Tibial nerve (tissue), 4 donors: ENCODE measurements around the gene MME.

ENCODE experiments used
- CTCF ChIP-seq, 5 experiments: fragments of 200-600 bp in 3 of 5; fragments of 450-650 bp in 2 of 5; sonication (generic) in 3 of 5; IDR thresholded peaks; one replicate each; pipeline ENCODE4 v1.5.1; 2016 to 2019; ENCODE audit warnings: antibody characterized with exemption in 5 of 5, mild to moderate bottlenecking in 3 of 5, moderate library complexity in 2 of 5
- EP300 ChIP-seq, 2 donors: sonication (generic); formaldehyde crosslinking; IDR thresholded peaks; one replicate each; pipeline ENCODE4 v1.6.1; 2017; ENCODE audit warnings: antibody characterized with exemption in 2 of 2, mild to moderate bottlenecking in 1 of 2

GRCh38 chr3:155078711-155079467 lies 1.2 kb upstream of the MME start:
- TF ChIP-seq EP300 (IDR thresholded peaks at IDR 0.05), result no peak
- no peak for TF ChIP-seq CTCF (IDR thresholded peaks at IDR 0.05)
